Fibroblast of the aortic adventitia (primary cell): Measurements from ENCODE around the gene SLC4A5. TPM values are rescaled to one million over a fixed set of nuclear protein-coding genes. Genes with fewer than 3 reads are reported as not detected.
"Not testable (repeated sequence)": the region's sequence is repeated elsewhere in the genome, so short reads cannot be mapped to it uniquely, and the experiment has no call there.

Experiments used
- DNase-seq: peaks from one replicate; pipeline ENCODE4 v3.0.0-alpha.2; 2010; ENCODE audit warnings: low read depth
- H3K4me3 ChIP-seq: 2 replicates; pipeline ENCODE4 v1.5.1; 2011; ENCODE audit warnings: low read depth, mild to moderate bottlenecking, control low read depth, low read length, moderate library complexity
- CTCF ChIP-seq: IDR thresholded peaks from 2 replicates; pipeline ENCODE4 v1.5.1; 2011; ENCODE audit warnings: mild to moderate bottlenecking, low read length, control low read depth, inconsistent platforms; ENCODE audit not compliant: insufficient read depth
- total RNA-seq: library from RNA; depleted of rRNA; stranded (reverse); fragments of >200 nt; gene quantifications from 2 replicates; pipeline ENCODE4 v1.2.3, GENCODE V29; 2012; ENCODE audit warnings: low replicate concordance

Gene SLC4A5
- total RNA-seq, 1 donor: 0.45 TPM

DNA sequence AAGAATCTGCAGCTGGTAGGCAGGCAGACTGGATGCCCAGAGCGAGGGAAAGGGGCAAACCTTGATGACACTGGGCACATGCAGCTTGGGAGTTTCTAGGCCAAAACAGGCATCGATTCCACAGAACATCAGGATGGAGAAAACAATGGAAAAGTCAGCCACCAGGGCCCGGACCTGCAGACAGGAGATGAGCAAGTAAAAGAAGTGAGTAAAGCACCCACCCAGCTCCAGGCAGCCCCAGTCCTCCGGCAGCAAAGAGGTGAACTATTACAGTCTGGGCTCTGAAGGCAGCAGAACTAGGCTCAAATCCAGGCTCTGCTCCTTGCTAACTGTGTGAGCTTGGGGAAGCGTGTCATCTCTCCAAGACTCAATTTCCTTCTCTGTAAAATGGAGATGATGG is 108.2 kb downstream of the SLC4A5 start:
- no peak overlapping the region for H3K4me3 ChIP-seq
- no peak for DNase-seq
- no peak for TF ChIP-seq CTCF

- no peak for DNase-seq
- TF ChIP-seq CTCF: no peak
- H3K4me3 ChIP-seq: no peak overlapping the region
These were observed 109.6 kb downstream of the SLC4A5 start for GRCh38 chr2:74233648-74234047.

GRCh38 chr2:74232426-74232825 is 110.8 kb downstream of the SLC4A5 start:
- no peak for TF ChIP-seq CTCF
- H3K4me3 ChIP-seq: no peak overlapping the region
- no peak for DNase-seq

DNA sequence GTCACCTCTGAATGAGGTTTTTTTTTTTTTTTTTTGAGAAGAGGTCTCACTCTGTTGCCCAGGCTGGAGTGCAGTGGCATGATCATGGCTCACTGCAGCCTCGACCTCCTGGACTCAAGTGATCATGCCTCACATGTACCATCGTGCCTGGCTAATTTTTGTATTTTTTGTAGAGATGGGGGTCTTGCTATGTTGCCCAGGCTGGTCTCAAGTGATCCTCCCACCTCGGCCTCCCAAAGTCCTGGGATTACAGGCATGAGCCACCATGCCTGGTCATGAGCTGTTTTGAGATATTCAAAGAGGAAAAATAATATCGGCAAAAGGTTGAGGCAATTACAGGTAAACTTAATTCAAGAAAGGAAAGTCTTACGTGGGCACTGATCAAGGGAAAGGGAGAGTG is 113.4 kb downstream of the SLC4A5 start:
- not testable (repeated sequence) for H3K4me3 ChIP-seq, DNase-seq

- no peak for TF ChIP-seq CTCF
These were observed 114.4 kb downstream of the SLC4A5 start for GRCh38 chr2:74228772-74229171.

DNA sequence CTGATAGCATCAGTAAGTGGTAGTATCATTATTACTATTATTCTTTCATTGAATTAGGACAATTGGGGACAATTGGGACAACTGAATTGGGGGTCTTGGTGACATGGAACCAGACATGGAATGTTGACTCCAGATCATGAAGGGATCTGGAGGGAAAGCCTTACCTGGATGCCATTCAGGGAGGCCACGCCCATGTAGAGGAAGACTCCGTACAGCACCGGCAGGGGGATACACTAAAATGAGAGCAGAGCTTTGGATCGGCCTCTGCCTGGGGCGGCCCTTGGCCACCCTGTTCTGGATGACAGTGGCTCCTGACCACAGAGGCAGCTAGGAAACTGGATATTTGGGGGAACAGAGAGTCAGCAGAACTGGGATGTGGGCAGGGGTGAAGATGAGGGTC is 115.6 kb downstream of the SLC4A5 start:
- TF ChIP-seq CTCF: no peak
- H3K4me3 ChIP-seq: no peak overlapping the region
- DNase-seq: no peak

More at GRCh38 chr2:74228772-74229171, 114.4 kb downstream of the SLC4A5 start:
- no peak for DNase-seq
- H3K4me3 ChIP-seq: no peak overlapping the region

DNA sequence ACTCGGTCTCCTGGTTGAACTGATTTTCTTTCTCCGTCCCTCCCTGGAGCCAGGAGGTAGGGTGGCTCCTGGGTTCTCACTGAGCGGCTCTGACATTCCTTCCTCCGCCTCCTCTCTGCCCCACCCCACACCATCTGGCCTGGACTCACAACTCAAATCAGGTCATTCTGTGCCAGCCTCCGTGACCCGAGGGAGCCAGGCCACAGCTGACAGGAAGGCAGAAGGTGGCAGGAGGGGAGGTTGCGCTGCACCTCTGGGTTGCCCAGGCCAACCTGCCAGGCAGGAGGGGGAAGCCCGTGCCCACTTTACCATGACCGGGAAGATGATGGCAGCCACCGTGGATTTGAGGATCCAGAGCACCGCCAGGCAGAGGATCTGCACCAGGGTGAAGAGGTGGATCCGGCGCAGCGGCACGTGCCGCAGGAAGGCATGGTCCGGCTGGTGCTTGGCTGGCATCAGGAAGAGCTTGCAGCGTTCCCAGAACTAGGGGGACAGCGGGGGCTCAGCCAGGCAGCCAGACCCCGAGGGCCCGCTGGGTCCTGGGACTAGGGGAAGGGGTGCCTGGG is 116.5 kb downstream of the SLC4A5 start:
- H3K4me3 ChIP-seq: no peak overlapping the region
- TF ChIP-seq CTCF: no peak
- DNase-seq: peak; percentile 26
